IPS DF 6.9 (cell line): ENCODE results near the gene ODR4.
"Not testable (repeated sequence)": the region's sequence is repeated elsewhere in the genome, so short reads cannot be mapped to it uniquely, and the experiment has no call there.

Source experiments
- DNase-seq: peaks from one replicate; pipeline ENCODE4 v3.0.0-alpha.2; 2013; ENCODE audit warnings: low read depth, low spot score
- H3K27ac ChIP-seq: one replicate; pipeline ENCODE4 v1.5.1; 2013; ENCODE audit warnings: low read length, control low read depth
- H3K27me3 ChIP-seq: 2 replicates; pipeline ENCODE4 v1.6.1; 2013; ENCODE audit warnings: mild to moderate bottlenecking, low read length; ENCODE audit not compliant: control insufficient read depth, insufficient read depth
- H3K36me3 ChIP-seq: 2 replicates; pipeline ENCODE4 v1.6.1; 2013; ENCODE audit warnings: low read length; ENCODE audit not compliant: control insufficient read depth, insufficient read depth
- H3K4me1 ChIP-seq: 2 replicates; pipeline ENCODE4 v1.6.1; 2013; ENCODE audit warnings: low read length; ENCODE audit not compliant: control insufficient read depth, insufficient read depth
- H3K4me3 ChIP-seq: 2 replicates; pipeline ENCODE4 v1.5.1; 2013; ENCODE audit warnings: mild to moderate bottlenecking, low read length
- H3K9me3 ChIP-seq: 2 replicates; pipeline ENCODE4 v1.6.1; 2013; ENCODE audit warnings: low read length, inconsistent platforms; ENCODE audit not compliant: control insufficient read depth, insufficient read depth
- WGBS: extraction: QIAGEN DNeasy Blood & Tissue Kit; methylation state at CpG from one replicate; pipeline ENCODE4 v1.1.7; 2013; ENCODE audit warnings: mixed read lengths, missing lambda C conversion rate; ENCODE audit not compliant: insufficient read length, insufficient coverage; 5-methylcytosine and 5-hydroxymethylcytosine counted together

ODR4 gene

DNA sequence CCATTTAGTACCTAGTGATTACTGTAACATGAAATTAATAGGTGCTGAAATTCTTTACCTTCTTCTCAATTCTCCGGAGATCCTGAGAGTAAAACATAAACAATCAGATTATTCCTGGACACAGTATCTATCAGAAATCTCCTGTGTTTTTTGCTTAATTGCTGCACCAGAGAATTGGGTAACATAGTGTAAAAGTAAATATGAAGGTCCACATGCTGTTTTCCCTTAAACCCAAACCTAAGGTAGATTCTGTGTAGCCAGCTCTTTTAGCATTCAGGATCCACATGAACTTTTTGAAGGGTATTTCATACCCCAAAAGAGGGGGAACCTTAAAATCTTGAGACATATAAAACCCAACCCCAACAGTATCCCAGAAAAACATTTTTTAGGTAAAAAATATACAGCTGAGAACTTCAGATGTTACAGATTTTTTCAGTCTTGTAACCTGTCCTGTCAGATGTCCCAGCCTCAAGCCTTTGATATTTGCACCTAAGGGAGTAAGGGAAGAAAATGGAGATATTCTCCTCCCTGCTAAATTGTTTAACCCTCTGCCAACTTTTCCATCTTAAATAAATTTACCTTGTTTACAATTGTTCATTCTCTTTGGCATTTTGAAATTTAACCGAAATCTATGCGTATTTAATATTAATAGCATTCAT, 11.2 kb downstream of the ODR4 start:
- 100% methylated on average over 1 of the region's 3 CpGs for WGBS

DNA sequence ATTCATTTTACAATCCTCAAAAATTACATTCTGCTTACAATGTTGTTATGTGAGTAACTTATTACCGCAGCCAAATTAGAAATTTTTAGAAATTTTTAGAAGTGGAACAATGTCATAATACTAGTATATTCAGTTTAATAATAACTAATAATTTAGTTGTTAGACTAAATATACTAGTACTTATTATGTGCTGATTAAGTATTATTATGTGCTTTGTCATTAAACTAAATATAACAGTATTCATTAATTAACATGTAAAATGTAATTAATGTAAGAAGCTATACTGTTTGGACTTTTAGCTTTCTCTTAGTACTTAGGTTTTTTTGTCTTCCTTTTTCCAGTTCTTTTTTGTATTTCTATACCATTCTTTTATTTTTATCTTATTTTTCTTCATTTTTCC, 15.3 kb downstream of the ODR4 start:
- WGBS: no CpG with 5 or more reads among the region's 1 CpG
- Histone ChIP-seq H3K27me3 (no peaks in the 10 kb centered on the region), H3K9me3 (no peaks in the 10 kb centered on the region), H3K27ac (no peak overlapping the region), H3K36me3 (no peaks in the 10 kb centered on the region; the same call in 1 of the 2 replicates), H3K4me3 (no peak overlapping the region), H3K4me1 (no peaks in the 10 kb centered on the region)
- no peak for DNase-seq

More for the DNA sequence above, 11.2 kb downstream of the ODR4 start:
- no peak for DNase-seq
- no peaks in the 10 kb centered on the region for H3K4me1 ChIP-seq
- no peaks in the 10 kb centered on the region; the same call in 1 of the 2 replicates for H3K36me3 ChIP-seq
- H3K27me3 ChIP-seq: no peaks in the 10 kb centered on the region
- H3K9me3 ChIP-seq: no peaks in the 10 kb centered on the region
- H3K4me3 ChIP-seq: no peak overlapping the region
- H3K27ac ChIP-seq: no peak overlapping the region

- DNase-seq: no peak
- WGBS: no CpG with 5 or more reads among the region's 4 CpGs
- Histone ChIP-seq H3K27me3 (no peaks in the 10 kb centered on the region), H3K9me3 (no peaks in the 10 kb centered on the region), H3K4me1 (no peaks in the 10 kb centered on the region), H3K36me3 (no peaks in the 10 kb centered on the region; the same call in 1 of the 2 replicates), H3K4me3 (no peak overlapping the region), H3K27ac (no peak overlapping the region)
Measured at GRCh38 chr1:186391841-186392240, 16.2 kb downstream of the ODR4 start.

DNA sequence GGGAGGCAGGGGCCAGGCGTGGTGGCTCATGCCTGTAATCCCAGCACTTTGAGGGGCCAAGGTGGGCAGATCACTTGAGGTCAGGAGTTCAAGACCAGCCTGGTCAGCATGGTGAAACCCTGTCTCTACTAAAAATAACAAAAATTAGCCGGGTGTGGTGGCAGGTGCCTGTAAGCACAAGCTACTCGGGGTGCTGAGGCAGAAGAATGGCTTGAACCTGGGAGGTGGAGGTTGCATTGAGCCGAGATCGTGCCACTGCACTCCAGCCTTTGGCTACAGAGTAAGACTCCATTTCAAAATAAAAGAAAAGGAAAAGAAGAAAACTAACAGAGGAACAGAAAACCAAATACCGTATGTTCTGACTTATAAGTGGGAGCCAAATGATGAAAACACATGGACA, 17.1 kb downstream of the ODR4 start:
- not testable (repeated sequence) for H3K27ac ChIP-seq, DNase-seq, H3K4me3 ChIP-seq, H3K4me1 ChIP-seq, H3K9me3 ChIP-seq, H3K27me3 ChIP-seq, H3K36me3 ChIP-seq
- no CpG with 5 or more reads among the region's 6 CpGs for WGBS

DNA sequence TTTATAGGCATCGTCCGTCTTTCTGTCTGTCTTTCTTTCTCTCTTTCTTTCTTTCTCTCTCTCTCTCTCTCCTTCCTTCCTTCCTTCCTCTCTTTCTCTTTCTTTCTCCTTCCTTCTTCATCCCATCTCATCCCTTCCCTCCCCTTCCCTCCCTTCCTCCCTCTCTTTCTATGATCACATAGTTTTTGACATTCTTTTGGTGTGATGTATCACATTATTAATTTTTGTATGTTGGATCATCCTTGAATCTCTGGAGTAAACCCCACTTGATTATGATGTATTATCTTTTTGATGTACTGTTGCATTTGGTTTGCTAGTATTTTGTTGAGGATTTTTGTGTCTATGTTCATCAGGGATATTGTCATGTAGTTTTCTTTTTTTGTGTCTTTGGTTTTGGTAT, 25.8 kb downstream of the ODR4 start:
- H3K27me3 ChIP-seq, DNase-seq, H3K4me1 ChIP-seq, H3K4me3 ChIP-seq, H3K9me3 ChIP-seq, H3K27ac ChIP-seq, H3K36me3 ChIP-seq: not testable (repeated sequence)
- WGBS: no CpG with 5 or more reads among the region's 2 CpGs

DNA sequence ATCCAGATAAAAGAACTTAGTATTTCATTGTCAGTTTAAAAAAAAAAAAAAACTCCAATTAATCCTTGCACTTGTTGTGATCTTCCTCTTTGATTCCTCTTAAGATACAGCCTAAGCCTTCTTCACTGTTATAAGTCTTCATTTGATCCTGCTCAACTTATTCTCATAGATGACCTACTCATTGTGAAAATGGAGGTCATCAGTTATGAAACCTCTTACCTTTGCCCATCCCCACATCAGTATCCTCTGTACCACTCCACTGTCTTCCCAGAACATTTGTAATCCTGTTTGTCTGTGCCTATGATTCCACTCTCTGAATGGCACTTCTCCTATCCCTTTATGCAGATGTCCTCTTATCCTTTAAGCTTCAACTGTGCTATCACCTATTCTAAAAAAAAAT, 28.0 kb downstream of the ODR4 start:
- H3K27ac ChIP-seq: no peak overlapping the region
- no peak for DNase-seq
- H3K9me3 ChIP-seq: no peaks in the 10 kb centered on the region
- no peaks in the 10 kb centered on the region; the same call in 1 of the 2 replicates for H3K36me3 ChIP-seq
- no peaks in the 10 kb centered on the region for H3K27me3 ChIP-seq
- H3K4me3 ChIP-seq: no peak overlapping the region
- no peaks in the 10 kb centered on the region for H3K4me1 ChIP-seq

- H3K9me3 ChIP-seq: no peaks in the 10 kb centered on the region
- no peak overlapping the region for H3K4me3 ChIP-seq
- no peaks in the 10 kb centered on the region for H3K4me1 ChIP-seq
- no peaks in the 10 kb centered on the region for H3K27me3 ChIP-seq
- no CpG with 5 or more reads among the region's 5 CpGs for WGBS
- H3K27ac ChIP-seq: no peak overlapping the region
- no peaks in the 10 kb centered on the region; the same call in 1 of the 2 replicates for H3K36me3 ChIP-seq
- no peak for DNase-seq
Measured at GRCh38 chr1:186404454-186405051, 28.9 kb downstream of the ODR4 start.

DNA sequence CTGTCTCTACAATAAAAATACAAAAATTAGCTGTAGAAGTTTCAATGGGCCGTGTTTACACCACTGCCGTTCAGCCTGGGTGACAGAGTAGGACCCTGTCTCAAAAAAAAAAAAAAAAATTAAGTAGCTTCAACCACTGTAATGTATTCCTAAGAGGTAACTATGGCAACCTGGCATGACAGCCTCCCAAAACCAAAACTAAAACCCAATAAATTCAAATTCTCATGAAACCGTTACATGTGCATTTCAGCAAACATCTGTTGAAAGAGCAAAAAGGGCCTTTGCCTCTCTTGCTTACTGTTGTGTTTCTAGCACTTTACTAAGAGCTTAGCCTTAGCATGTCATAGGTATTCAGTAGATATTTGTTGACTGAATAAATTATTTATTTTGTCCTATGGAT, 33.5 kb downstream of the ODR4 start:
- no CpG with 5 or more reads among the region's 3 CpGs for whole genome bisulfite sequencing
- no peaks in the 10 kb centered on the region for H3K36me3 ChIP-seq
- no peaks in the 10 kb centered on the region for H3K27me3 ChIP-seq
- H3K9me3 ChIP-seq: no peaks in the 10 kb centered on the region
- no peak overlapping the region for H3K27ac ChIP-seq
- H3K4me3 ChIP-seq: no peak overlapping the region
- H3K4me1 ChIP-seq: no peaks in the 10 kb centered on the region
- no peak for DNase-seq

- no peak for DNase-seq
- Histone ChIP-seq H3K4me1 (no peaks in the 10 kb centered on the region), H3K27me3 (no peaks in the 10 kb centered on the region), H3K9me3 (no peaks in the 10 kb centered on the region), H3K36me3 (no peaks in the 10 kb centered on the region), H3K4me3 (no peak overlapping the region), H3K27ac (no peak overlapping the region)
- no CpG with 5 or more reads among the region's 1 CpG for WGBS
Measured at GRCh38 chr1:186413319-186413718, 37.7 kb downstream of the ODR4 start.

DNA sequence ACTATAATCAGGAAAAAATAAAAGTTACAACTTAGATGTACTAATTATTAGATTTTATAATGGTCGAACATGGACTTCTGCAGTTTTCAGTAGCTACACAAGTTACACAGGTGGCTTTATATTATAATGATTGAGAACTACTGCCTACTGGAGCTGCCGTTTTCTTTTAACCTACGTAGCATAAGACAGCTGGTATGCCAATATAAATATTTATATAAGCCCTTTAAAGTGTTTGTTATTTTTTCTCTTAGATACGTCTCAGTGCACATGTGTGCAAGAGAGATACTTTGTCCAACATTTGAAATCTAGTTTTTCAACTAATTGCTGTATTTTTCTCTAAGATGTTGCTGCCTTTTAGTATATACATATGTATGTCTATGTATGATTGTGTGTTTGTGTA, 42.9 kb downstream of the ODR4 start:
- DNase-seq: no peak
- no peak overlapping the region for H3K27ac ChIP-seq
- no peak overlapping the region for H3K4me3 ChIP-seq
- H3K9me3 ChIP-seq: no peaks in the 10 kb centered on the region
- H3K36me3 ChIP-seq: no peaks in the 10 kb centered on the region; the same call in 1 of the 2 replicates
- H3K4me1 ChIP-seq: no peaks in the 10 kb centered on the region
- no CpG with 5 or more reads among the region's 4 CpGs for WGBS
- no peaks in the 10 kb centered on the region for H3K27me3 ChIP-seq

- no peak for DNase-seq
- no peaks in the 10 kb centered on the region for H3K27me3 ChIP-seq
- no peaks in the 10 kb centered on the region for H3K4me1 ChIP-seq
- H3K27ac ChIP-seq: no peak overlapping the region
- no peaks in the 10 kb centered on the region for H3K9me3 ChIP-seq
- H3K36me3 ChIP-seq: no peaks in the 10 kb centered on the region; the same call in 1 of the 2 replicates
- H3K4me3 ChIP-seq: no peak overlapping the region
Measured at GRCh38 chr1:186420311-186420710, 44.7 kb downstream of the ODR4 start.
